Gastrocnemius medialis (tissue), 4 donors: ENCODE data around the gene CRHR1.

Experiments
- CTCF ChIP-seq, 5 experiments: fragments of 450-650 bp in 3 of 5; fragments of 200-600 bp in 2 of 5; sonication (generic) in 2 of 5; IDR thresholded peaks in 4 of 5; conservative IDR thresholded peaks in 1 of 5; 1 replicate in 4 of 5; 2 replicates in 1 of 5; pipeline ENCODE4 v1.5.1; 2016 to 2019; ENCODE audit warnings: antibody characterized with exemption in 5 of 5, mild to moderate bottlenecking in 3 of 5, moderate library complexity in 3 of 5
- POLR2A ChIP-seq, 2 donors: fragments of 450-650 bp; IDR thresholded peaks; one replicate each; pipeline ENCODE4 v1.6.1; 2017; ENCODE audit warnings: antibody characterized with exemption in 2 of 2, mild to moderate bottlenecking in 2 of 2, moderate library complexity in 2 of 2

GRCh38 chr17:45775148-45775547, 9.0 kb upstream of the CRHR1 start:
- TF ChIP-seq CTCF (IDR thresholded peaks at IDR 0.05 in 4 of 5, conservative IDR thresholded peaks at IDR 0.05 in 1 of 5) (no peak), POLR2A (IDR thresholded peaks at IDR 0.05) (no peak)
